ENCODE measurements around the gene AMMECR1L.
A peak's percentile ranks its signal among the peaks of the same experiment; 100 is the strongest.
"Not testable (repeated sequence)": the region's sequence is repeated elsewhere in the genome, so short reads cannot be mapped to it uniquely, and the experiment has no call there.

The AMMECR1L gene

DNA sequence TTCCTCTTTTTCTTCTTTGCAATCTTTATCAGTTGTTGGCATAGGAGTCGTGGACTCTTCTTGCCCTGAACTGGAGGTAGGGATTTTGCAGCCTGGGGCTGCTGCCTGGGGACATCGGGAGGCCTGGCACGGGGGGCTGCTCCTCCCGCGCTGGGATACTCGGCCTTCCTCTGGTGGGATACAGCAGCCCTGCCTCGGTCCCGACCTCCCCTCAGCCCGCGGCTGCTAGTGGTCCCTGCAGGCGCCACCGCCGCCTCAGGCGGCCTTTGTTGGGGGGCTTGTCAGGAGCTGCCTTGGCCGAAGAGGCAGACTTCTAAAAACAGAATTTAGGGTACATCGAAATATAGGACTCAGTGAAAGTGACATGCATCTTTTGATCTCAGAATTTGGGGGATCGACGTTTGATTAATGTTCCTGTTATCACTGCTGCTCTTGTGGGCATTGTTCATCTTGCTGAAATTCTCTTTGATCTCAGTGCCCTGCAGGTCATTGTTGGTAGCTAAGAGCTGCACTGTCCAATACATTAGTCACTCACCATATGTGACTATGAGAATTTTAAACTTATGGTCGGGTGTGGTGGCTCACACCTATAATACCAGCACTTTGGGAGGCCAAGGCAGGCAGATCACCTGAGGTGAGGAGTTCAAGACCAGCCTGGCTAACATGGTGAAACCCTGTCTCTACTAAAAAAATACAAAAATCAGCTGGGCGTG is 44.1 kb downstream of the AMMECR1L start:
- no peak for DNase-seq (ENCODE audit: extremely low read depth in 1 of 2, low read depth in 1 of 2)

DNA sequence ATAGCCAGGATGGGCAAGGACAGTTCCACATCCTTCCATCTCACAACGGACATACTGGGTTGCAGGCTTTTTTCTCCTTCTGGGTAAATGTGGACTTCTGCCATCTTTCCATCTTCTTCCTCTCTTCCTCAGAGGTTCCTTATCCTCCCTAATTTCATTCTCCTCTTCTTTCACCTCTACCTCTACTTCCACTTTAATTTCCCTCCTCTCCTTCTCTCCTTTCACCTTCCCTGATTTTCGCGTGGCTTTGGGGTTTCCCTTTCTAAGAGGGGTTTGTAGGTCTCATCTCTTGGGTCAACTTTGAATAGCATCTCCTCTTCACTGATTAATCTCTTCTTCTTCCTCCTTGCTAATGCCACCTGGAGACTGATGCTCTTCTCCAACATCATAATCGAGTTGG is 44.9 kb downstream of the AMMECR1L start:
- DNase-seq (ENCODE audit: extremely low read depth in 1 of 2, low read depth in 1 of 2): no peak

DNA sequence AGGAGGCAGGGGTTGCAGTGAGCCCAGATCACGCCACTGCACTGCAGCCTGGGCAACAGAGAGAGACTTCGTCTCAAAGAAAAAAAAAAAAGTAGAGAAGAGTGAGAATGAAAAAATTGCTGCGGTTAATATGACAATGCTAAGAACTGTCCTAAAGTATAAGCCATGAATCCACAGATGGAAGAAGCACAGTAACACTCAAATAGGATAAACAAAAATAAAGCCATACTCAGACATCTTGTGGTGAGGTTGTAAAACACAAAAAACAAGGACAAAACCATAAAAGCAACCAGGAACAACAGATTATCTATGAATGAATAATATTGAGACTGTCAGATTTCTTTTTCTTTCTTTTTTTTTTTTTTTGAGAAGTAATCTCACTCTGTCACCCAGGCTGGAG is 50.8 kb downstream of the AMMECR1L start:
- DNase-seq (ENCODE audit: extremely low read depth in 1 of 2, low read depth in 1 of 2): no peak

DNA sequence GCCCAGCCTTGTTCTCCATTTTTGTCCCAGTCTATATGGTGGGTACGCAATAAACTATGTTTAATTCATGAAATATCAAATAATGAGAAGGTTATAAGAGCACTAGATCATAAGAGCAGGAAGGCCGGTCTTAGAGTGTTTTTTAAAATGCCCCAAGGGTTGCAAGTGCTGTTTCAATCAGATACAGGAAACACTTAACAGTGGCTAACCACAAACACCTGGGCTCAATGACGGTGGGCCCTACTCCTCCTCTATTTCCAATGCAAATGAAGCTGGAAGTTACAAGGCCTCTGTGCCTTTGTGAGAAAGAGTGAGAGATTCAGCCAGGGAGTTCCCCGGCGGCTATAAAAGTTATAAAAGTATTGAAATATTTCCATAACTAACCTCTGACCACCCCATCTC is 55.9 kb downstream of the AMMECR1L start:
- peak; percentile 20 to 63 for DNase-seq (ENCODE audit: extremely low read depth in 1 of 2, low read depth in 1 of 2)

DNA sequence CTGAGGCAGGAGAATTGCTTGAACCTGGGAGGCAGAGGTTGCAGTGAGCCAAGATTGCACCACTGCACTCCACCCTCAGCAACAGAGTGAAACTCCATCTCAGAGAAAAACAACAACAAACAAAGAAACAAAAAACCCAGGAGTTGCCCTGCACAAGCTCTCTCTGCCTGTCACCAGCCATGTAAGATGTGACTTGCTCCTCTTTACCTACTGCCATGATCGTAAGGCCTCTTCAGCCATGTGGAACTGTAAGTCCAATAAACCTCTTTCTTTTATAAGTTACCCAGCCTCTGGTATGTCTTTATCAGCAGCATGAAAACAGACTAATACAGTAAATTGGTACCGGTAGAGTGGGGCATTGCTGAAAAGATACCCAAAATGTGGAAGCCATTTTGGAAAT is 59.0 kb downstream of the AMMECR1L start:
- not testable (repeated sequence) for DNase-seq (ENCODE audit: extremely low read depth in 1 of 2, low read depth in 1 of 2)

DNA sequence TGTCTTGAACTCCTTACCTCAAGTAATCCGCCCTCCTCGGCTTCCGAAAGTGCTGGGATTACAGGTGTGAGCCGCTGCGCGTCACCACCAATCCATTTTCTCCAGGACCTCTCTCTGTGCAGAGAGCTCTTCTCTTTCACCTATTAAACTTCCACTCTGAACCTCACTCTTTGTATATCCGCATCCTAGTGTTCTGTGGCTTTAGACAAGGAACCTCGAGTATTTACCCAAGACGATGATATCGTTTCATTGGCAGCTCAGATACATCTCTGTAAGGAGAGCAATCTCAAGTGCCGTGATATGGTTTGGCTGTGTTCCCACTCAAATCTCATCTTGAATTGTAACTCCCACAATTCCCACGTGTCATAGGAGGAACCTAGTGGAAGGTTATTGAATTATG is 59.7 kb downstream of the AMMECR1L start:
- DNase-seq (ENCODE audit: extremely low read depth in 1 of 2, low read depth in 1 of 2): no peak

DNA sequence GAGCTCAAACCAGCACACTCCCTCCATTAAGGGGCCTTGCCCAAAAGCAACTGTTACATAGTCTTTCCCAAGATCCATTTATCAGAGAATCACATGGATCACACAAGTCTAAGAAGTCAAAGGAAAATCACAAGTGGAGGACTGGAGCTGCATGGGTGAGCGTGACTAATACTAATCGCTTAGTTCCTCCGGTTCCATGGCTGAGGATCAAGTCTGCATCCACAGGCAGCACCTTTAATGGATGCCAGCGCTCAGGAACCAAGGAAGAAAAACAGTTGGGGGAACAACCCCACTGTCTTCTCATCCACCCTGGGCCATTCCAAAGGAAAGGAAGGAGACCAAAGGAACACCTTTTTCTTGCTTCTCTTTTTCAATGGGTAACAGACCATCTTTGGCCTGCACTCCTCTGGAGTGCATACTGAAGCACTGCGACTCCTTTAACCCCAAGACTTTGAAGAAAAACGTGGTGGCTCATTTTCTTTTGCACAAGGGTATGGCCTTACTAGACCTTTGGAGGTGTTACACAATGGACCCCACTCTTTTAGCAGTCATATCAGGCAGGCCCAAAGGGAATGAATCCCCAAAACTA is 65.6 kb downstream of the AMMECR1L start:
- no peak for DNase-seq (ENCODE audit: extremely low read depth in 1 of 2, low read depth in 1 of 2)

DNA sequence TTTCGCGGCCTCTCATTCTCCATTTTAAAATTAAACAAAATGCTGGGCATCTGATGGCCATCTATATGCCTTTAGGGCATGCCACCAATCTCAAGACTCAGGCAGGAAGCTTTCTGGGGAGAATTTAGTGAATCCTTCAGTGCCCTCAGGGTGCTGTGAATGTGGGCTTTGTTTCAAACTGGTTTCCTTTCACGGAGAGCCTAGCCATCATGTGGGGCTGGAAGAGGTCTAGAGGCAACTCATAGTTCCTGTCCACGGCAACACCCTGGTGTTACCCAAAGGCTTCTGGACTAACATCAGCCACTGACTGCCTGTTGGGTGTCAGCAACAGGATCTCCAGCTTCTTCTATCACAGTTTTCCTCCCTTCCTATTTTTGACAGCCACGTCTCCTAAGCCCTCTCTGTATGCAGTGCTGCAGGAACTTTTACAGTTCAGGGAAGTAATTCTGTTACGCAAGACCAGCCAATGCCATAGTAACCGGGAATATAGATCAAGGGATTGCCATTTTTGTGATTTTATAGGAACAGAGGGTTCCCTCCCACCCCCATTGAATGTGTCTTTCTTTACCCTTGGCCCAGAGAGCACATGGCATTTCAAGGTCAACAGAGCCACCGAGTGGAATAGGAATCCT is 66.8 kb downstream of the AMMECR1L start:
- DNase-seq (ENCODE audit: extremely low read depth in 1 of 2, low read depth in 1 of 2): no peak

DNA sequence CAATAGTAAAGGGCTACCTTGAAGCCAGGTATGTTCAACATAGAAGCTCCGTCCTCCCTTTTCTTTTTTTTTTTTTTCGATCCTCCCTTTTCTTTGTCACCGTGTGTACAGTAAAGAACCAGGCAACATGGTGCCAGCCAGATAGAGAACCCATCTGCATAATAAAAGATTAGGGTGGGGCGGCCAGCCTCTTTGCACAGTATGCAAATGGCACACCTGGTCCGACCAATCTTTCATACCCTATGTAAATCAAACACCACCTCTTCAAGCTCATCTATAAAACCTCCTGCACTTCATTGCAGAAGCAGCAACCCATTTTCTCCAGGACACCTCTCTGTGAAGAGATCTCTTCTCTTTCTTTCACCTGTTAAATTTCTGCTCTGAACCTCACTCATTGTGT is 67.5 kb downstream of the AMMECR1L start:
- no peak for DNase-seq (ENCODE audit: extremely low read depth in 1 of 2, low read depth in 1 of 2)

DNA sequence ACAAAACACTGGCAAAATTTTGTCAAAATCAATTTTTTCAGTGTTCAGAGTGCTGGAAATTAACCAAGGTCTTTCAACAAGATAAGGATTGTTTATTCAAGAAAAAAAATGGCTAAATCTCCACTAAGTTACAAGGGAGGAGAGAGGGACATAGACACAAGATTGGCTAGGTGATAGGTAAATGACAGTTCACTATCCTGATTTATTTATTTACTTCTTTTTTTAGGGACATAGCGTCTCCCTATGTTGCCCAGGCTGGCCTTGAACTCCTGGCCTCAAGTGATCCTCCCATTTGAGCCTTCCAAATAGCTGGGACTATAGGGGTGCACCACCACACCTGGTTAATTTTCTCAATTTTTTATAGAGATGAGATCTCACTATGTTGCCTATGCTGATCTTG is 71.1 kb downstream of the AMMECR1L start:
- no peak for DNase-seq (ENCODE audit: extremely low read depth in 1 of 2, low read depth in 1 of 2)

DNA sequence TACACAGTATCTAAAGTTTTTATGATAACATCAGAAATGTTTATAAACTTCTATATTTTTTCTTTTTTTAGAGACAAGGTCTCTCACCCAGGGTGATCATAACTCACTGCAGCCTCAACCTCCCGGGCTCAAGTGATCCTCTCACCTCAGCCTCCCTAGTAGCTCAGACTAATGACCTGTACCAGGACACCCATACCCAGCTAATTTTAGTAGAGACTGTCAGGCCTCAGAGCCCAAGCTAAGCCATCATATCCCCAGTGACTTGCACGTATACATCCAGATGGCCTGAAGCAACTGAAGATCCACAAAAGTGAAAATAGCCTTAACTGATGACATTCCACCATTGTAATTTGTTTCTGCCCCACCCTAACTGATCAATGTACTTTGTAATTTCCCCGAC is 73.3 kb downstream of the AMMECR1L start:
- DNase-seq (ENCODE audit: extremely low read depth in 1 of 2, low read depth in 1 of 2): not testable (repeated sequence)
